HG02943 (cell line): ENCODE results near the gene PPP4R1.
A peak's percentile ranks its signal among the peaks of the same experiment; 100 is the strongest.
"Not testable (repeated sequence)": the region's sequence is repeated elsewhere in the genome, so short reads cannot be mapped to it uniquely, and the experiment has no call there.

Source experiments
- ATAC-seq: cut with Tn5 transposase; IDR thresholded peaks from one replicate; pipeline ENCODE4 v1.9.1; 2021; ENCODE audit warnings: mild to moderate bottlenecking, low read depth, moderate library complexity; ENCODE audit not compliant: unreplicated experiment

Gene PPP4R1

GRCh38 chr18:9631814-9632496 is 17.6 kb upstream of the PPP4R1 start:
- no peak for ATAC-seq

- no peak for ATAC-seq
Observed at GRCh38 chr18:9630444-9630843, 16.1 kb upstream of the PPP4R1 start.

DNA sequence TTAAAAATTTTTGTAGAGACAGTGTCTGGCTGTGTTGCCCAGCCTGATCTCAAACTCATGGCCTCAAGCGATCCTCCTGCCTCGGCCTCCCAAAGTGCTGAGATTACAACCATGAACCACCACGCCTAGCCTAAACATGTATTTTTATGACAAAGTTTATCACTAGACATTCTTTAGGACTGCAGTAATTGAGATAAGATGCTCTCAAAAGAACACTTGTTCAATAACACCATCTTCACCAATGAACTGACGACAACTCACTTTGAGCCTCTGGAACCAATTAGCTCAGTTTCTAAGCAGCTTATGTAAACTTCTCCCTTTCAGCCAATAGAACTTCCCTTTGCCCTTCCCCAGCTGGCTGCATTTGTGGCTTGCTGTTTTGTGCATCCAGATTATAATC is 15.3 kb upstream of the PPP4R1 start:
- ATAC-seq, result no peak

- ATAC-seq, result no peak
Observed at GRCh38 chr18:9628984-9629383, 14.6 kb upstream of the PPP4R1 start.

DNA sequence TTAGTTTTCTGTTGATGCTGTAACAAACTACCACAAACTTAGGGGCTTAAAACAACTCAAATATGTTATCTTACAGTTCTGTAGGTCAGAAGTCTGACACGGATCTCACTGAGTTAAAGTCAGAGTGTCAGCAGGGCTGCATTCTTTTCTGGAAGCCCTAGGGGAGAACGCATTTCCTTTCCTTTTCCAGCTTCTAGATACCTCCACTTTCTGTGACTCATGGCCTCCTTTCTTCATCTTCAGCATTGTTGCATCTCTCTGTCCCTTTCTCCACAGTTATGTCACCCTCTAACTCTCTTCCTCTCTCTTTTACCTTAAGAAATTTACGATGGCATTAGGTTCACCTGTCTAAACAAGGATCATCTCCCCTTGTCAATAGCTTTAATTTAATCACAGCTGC is 13.3 kb upstream of the PPP4R1 start:
- no peak for ATAC-seq

GRCh38 chr18:9619990-9620389 is 5.6 kb upstream of the PPP4R1 start:
- no peak for ATAC-seq

DNA sequence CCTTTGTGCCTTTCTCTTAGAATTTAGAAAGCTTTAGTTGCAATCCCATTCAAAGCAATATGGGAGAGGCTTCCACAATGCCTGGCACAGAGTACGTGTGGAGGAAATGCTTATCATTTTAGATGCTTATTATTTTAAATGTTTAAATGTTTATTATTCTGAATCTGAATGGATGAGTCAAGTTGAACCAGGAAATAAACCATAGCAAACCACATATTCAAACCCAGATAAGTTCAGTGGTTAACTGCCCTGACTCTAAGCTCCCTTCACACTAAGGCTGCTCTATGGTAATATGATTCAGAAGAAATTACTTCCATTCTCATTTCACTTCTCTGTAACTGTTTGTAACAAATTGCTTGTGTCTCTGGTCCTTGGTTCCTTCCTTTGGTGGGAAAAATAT is 5.2 kb upstream of the PPP4R1 start:
- ATAC-seq, result no peak

DNA sequence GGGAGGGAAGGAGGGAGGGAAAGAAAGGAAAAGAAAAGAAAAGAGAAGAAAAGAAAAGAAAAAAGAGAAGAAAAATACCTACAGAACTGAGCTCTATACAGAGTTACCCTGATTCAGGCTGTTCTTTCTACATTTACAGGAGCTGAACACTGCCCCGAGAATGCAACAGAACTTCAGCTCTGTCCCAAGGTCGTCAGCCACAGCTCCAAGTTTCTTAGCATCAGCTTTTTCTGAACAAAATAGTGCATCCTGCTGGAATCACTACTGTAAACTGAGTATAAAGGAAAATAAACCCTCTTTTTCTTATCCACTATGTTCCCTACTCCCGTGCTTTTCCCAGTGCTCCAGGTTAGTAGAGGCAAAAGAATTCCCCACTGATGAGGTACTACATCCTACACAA is 4.7 kb upstream of the PPP4R1 start:
- ATAC-seq, result no peak

GRCh38 chr18:9617006-9617542 is 2.7 kb upstream of the PPP4R1 start:
- ATAC-seq, result no peak

DNA sequence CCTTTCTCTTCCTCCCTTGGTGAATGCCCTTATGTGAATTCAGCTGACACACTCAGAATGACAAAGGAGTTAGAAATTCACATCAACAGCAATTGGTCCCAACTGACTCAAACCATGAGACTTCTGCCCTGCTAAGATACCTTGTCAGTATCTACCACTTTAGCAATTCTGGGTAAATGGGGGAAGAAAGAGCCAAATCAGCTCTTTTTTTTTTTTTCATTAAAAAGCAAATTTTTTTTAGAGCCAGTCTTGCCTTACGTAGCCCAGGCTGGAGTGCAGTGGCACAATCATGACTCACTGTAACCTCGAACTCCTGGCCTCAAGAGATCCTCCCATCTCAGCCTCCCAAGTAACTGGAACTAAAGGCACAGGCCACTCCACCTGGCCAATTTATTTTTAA is 1.7 kb upstream of the PPP4R1 start:
- no peak for ATAC-seq

- ATAC-seq, result no peak
Observed at GRCh38 chr18:9615280-9615797, 980 bp upstream of the PPP4R1 start.

- ATAC-seq, result peak; percentile 31
Observed at GRCh38 chr18:9613550-9614400, 584 bp downstream of the PPP4R1 start.

- no peak for ATAC-seq
Observed at GRCh38 chr18:9612977-9613376, 1.4 kb downstream of the PPP4R1 start.

- peak; percentile 38 for ATAC-seq
Observed at GRCh38 chr18:9612215-9612830, 2.0 kb downstream of the PPP4R1 start.

- no peak for ATAC-seq
Observed at GRCh38 chr18:9609190-9609589, 5.2 kb downstream of the PPP4R1 start.

DNA sequence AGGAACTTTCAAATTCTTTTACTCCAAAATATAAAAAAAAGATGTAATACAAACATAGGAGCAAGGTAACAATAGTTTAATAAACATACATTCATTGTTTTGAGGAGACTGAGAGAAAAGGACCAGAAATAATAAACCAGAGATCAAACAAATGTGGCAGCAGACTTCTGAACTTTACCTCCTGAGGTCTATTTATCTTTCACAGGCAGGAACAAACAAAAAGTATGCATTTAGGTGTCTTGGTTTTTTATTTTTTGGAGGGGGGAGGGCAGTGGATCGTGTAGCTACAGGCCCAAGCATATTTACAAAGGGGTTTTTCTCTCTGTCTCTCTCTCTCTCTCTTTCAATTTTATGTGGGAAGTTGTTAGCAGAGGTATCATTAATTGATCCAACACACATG is 5.6 kb downstream of the PPP4R1 start:
- no peak for ATAC-seq

- ATAC-seq, result no peak
Observed at GRCh38 chr18:9608298-9608697, 6.1 kb downstream of the PPP4R1 start.

GRCh38 chr18:9607111-9607510 is 7.2 kb downstream of the PPP4R1 start:
- not testable (repeated sequence) for ATAC-seq

DNA sequence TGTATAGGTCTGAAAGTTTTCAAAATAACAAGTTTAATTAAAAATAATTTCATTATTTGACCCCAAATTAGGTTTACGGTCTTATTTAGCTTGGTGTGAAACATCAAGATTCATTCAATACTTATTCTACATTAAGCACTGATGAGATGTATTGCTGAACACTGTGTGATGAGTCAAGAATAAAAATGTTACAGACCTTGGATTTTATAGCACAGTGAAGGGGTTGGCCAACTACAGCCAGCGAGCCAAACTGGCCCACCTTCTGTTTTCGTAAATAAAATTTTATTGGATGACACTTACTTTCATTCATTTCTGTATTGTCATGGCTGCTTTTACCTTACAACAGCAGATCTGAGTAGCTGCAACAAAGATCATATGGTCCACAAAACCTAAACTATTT is 8.3 kb downstream of the PPP4R1 start:
- no peak for ATAC-seq

DNA sequence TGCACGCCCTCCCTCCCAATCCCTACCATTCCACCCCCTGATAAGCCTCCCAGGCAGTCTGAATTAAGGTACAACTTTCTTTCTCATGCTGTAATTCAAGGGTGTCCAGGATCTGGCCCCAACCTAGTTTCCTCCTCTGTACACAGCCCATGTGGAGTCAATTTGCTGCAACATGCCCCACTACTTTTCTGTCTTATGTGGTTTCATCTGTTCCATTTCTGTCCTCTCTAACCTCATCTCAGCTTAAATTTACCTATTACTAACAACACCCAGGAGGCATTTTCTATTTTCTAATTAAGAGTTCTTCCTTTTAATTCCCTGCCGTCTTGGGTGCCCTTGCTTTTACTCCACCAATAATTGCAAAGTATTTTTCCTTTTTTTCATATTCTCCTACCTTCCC is 10.0 kb downstream of the PPP4R1 start:
- no peak for ATAC-seq

GRCh38 chr18:9599328-9599727 is 15.0 kb downstream of the PPP4R1 start:
- no peak for ATAC-seq
